ENCODE results near the gene DHRS9. TPM values are rescaled to one million over a fixed set of nuclear protein-coding genes. Genes with fewer than 3 reads are reported as not detected.

The DHRS9 gene
- total RNA-seq, 1 donor from 2014 or later: not detected

DNA sequence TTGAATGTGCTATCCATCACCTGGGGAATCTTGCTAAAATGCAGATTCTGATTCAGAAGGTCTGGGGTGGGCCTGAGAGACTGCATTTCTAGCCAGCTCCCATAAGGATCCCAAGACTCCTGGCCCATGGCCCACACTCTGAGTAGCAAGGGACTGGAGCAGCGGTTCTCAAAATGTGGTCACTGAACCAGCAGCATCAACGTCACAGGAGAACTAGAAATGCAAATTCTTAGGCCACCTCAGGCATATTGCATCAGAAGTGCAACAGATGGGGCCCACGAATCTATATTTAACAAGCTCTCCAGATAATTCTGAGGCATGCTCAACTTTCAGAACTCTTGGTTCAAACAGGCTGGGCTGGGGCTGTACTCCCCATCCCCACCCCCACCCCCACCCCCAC lies 74.6 kb downstream of the DHRS9 start:
- no peak for DNase-seq (ENCODE audit: low spot score)
- Mint-ChIP-seq H3K4me3 (ENCODE audit: unreplicated experiment) (no peak overlapping the region), H3K4me1 (ENCODE audit: low read depth) (no peaks in the 10 kb centered on the region), H3K36me3 (ENCODE audit: low read depth) (no peaks in the 10 kb centered on the region), H3K9me3 (ENCODE audit: low read depth) (no peaks in the 10 kb centered on the region), H3K27ac (ENCODE audit: unreplicated experiment) (no peak overlapping the region), H3K27me3 (ENCODE audit: low read depth) (no peaks in the 10 kb centered on the region)
- TF ChIP-seq CTCF (IDR thresholded peaks at IDR 0.05): no peak

Other genes starting within 250 kb of the DHRS9 start
- gene SPC25, start 179.1 kb upstream of the DHRS9 start, total RNA-seq: 2.8 to 5.2 TPM (median 4.1 TPM) in 3 replicates
- not detected in 3 replicates for gene G6PC2, start 168.3 kb upstream of the DHRS9 start, total RNA-seq
- not detected in 3 replicates for gene ABCB11, start 38.2 kb upstream of the DHRS9 start, total RNA-seq